Measurements from ENCODE around the gene SMARCD3. TPM values are rescaled to one million over a fixed set of nuclear protein-coding genes. Genes with fewer than 3 reads are reported as not detected.

Gene SMARCD3
- total RNA-seq, 2 donors from 2014 or later = 45.8 to 68.4 TPM

- no peak for DNase-seq (ENCODE audit: low spot score)
- intact Hi-C loops (cut with DNase I) = no loop called here
Measured at GRCh38 chr7:151251328-151251688, 2.8 kb upstream of the SMARCD3 start.

DNA sequence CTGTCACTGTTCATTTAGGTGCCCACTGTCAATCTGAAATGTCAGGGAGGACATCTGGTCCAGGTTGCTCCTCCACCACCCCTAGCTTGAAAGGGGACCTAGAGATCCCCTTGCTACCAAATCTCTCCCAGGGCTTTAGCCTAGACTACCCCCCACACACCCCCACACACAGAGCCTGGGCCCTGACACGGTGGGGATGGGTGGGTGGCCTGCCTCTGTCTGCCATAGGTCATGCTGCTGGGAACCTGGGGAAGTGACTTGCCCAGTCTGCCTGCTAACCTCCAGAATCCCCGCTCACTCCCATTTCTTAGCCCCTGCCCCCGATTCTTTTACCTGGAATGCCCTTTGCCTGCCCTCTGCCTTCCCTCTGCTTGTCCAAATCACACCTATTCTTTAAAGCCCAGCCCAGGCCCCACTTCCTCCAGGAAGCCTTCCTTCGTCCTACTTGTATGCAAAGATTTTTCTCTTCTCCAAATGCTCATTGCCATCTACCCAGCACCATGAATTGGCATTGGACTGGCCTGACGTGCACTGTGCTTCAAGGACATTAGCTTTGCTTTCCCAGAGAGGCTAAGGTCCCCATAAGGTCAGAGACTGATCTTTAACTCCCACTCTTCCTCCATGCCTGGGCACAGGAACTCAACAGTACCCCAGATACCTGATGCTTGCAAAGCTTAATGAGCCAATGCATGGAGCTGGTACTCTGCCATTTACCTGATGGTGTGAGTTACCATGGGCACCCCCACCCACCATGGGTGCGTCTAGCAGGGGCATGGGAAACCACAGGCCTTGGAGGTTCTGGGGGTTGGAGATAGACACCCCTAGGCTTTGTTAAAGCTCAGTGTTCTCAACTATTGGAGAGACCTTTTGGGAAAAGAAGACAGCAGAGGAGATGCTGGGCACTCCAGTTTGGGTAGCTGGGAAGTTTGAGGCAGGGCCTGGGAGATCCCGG is 2.0 kb upstream of the SMARCD3 start:
- DNase-seq (ENCODE audit: low spot score) = no peak
- intact Hi-C loops (cut with DNase I) = no loop called here

GRCh38 chr7:151249732-151250072 is 1.2 kb upstream of the SMARCD3 start:
- intact Hi-C loops (cut with DNase I) = loop anchor here in 1 of 2 donors (10.0 kb wide), 1 partner anchor 55 kb away; no protein-coding TSS in a partner anchor
- no peak for DNase-seq (ENCODE audit: low spot score)

DNA sequence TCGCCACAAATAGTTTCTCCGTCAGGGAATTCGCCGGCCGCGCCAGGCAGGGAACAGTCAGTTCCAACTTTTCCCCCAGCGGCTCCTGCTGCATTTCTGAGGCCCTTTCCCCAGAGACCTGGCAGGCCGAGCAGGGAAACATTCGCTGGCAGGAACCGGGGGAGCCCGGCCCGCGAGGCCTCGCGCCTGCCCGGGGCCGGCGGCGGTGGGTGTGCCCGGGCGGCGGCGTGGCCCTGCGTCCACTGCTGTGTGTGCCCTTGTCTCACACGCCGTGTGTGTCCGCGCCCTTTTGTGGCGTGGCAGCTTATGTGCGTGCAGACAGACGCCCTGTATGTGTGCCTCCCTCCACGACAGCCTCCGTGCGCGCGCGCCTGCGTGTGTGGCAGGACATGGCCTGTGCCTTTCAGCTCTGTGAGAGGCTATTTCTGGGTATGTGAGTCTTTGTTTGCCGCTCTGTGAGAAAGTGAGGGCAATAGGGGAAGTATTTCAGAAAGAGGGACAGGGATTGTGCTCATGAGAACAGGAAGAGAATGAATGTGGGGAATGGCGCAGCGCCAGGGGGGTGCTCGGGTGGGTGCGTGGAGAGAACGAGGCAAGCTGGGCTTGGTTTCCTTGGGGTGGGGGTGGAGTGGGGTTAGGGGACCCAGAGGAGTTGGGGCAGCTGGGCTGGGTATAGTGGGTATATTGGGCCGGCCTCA is 689 bp upstream of the SMARCD3 start:
- intact Hi-C loops (cut with DNase I) = loop anchor here in 1 of 2 donors (10.0 kb wide), 1 partner anchor 56 kb away; no protein-coding TSS in a partner anchor
- peak; percentile 90 for DNase-seq (ENCODE audit: low spot score)

GRCh38 chr7:151247611-151248345 is 716 bp downstream of the SMARCD3 start:
- intact Hi-C loops (cut with DNase I) = loop anchor here in 1 of 2 donors (10.0 kb wide), 1 partner anchor 57 kb away; no protein-coding TSS in a partner anchor
- peak; percentile 80 for DNase-seq (ENCODE audit: low spot score)

- DNase-seq (ENCODE audit: low spot score) = peak; percentile 70
- intact Hi-C loops (cut with DNase I) = loop anchor here in 1 of 2 donors (10.0 kb wide), 1 partner anchor 58 kb away; no protein-coding TSS in a partner anchor
Measured at GRCh38 chr7:151246851-151247580, 1.5 kb downstream of the SMARCD3 start.

DNA sequence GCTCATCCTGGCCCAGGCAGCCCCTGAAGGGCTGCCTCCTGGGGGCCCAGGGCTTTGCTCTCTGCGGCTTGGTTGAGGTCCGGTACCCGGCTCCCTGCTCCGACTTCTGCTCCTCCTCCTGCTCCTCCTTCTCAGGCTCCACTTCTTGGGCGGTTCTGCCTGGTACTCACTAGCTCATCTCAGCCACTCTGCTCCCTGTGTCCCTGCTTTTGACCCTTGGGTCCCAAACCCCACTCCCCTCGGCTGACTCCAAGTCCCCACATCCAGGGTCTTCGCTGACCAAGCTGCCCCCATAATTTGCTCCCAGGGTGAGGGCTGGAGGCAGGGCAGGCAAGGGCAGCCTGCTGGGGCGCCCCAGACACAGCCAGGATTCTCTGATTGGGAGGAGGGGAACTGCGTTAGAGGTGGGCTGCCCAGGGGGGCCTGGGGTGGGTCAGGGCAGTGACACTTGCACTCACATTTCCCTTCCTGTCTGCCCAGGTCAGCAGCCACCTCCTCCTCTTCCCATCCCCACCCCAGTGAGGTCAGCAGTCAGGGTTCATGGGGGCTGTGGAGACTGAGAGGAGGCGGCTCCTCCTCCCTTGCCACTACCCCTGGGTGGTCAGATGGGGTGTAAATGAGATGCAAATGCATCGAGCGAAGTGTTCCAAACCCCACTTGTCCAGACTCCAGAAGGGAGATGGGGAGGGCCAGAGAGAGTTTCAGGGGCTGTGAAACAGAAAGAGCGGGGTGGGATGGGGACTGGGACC is 2.2 kb downstream of the SMARCD3 start:
- intact Hi-C loops (cut with DNase I) = loop anchor here in 1 of 2 donors (10.0 kb wide), 1 partner anchor 59 kb away; no protein-coding TSS in a partner anchor
- DNase-seq (ENCODE audit: low spot score) = peak; percentile 77

- intact Hi-C loops (cut with DNase I) = loop anchor here in 1 of 2 donors (10.0 kb wide), 1 partner anchor 59 kb away; no protein-coding TSS in a partner anchor
- DNase-seq (ENCODE audit: low spot score) = peak; percentile 85
Measured at GRCh38 chr7:151245360-151246101, 3.0 kb downstream of the SMARCD3 start.

DNA sequence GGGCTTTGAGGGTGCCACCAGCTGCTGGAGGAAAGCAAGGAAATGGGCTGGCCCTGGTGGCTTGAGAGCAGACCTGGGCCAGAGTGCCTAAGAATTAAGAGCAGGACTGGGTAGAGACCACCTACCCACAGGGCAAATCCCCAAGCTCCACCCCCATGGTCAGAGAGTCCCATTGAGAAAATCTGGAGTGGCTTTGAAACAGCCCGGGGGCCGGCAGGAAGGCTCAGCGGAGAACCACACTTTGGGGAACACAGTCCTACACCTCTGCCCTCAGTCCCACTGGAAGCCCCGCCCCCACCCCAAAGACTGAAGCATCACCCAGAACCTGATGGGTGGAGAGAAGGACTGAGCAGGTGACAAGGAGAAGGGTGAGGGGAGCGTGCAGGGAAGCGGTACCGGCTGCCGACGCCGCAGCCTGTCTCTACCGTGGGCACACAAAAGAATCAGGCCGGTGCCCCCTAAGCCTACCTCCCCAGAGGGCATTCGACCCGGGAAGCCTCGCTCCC is 3.6 kb downstream of the SMARCD3 start:
- DNase-seq (ENCODE audit: low spot score) = peak; percentile 73
- intact Hi-C loops (cut with DNase I) = loop anchor here (5.0 to 10.0 kb wide), 2 partner anchors 57 to 60 kb away; no protein-coding TSS in a partner anchor

DNA sequence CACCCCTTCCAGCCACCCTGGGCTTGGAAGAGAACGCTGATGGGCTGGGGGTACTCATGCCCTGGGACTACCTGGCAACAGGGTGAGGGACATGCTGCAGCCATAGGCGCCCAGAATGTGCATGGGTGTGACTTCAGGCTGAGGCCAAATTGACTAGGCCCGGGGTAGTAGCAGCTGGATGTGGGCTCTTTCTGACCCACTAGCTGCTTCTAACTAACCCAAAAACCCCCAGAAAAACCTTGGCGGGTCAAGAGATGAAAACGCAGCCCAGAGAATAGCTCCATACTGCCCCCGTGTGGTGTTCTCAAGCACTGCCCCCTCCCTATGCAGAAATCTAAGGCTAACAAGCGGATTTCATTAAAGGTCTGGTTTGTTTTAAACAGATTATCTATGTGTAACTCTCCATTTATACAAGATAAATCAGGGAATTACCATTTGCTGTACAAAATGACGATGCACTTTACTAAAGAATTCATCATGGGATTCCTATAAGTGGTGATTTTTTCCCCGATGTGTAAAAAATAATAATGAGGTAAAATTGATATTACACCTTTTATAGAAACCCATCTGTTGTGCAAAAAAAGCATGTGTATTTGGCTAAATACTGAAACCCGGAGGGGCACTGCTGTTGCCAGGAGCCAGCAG is 4.2 kb downstream of the SMARCD3 start:
- DNase-seq (ENCODE audit: low spot score) = peak; percentile 77
- intact Hi-C loops (cut with DNase I) = loop anchor here (5.0 to 10.0 kb wide), 2 partner anchors 58 to 60 kb away; no protein-coding TSS in a partner anchor

GRCh38 chr7:151243408-151244195 is 4.9 kb downstream of the SMARCD3 start:
- peak; percentile 72 for DNase-seq (ENCODE audit: low spot score)
- intact Hi-C loops (cut with DNase I) = loop anchor here (5.0 to 10.0 kb wide), 2 partner anchors 59 to 61 kb away; no protein-coding TSS in a partner anchor

GRCh38 chr7:151243045-151243349 is 5.5 kb downstream of the SMARCD3 start:
- intact Hi-C loops (cut with DNase I) = loop anchor here (5.0 to 10.0 kb wide), 2 partner anchors 59 to 62 kb away; no protein-coding TSS in a partner anchor
- peak; percentile 52 for DNase-seq (ENCODE audit: low spot score)

DNA sequence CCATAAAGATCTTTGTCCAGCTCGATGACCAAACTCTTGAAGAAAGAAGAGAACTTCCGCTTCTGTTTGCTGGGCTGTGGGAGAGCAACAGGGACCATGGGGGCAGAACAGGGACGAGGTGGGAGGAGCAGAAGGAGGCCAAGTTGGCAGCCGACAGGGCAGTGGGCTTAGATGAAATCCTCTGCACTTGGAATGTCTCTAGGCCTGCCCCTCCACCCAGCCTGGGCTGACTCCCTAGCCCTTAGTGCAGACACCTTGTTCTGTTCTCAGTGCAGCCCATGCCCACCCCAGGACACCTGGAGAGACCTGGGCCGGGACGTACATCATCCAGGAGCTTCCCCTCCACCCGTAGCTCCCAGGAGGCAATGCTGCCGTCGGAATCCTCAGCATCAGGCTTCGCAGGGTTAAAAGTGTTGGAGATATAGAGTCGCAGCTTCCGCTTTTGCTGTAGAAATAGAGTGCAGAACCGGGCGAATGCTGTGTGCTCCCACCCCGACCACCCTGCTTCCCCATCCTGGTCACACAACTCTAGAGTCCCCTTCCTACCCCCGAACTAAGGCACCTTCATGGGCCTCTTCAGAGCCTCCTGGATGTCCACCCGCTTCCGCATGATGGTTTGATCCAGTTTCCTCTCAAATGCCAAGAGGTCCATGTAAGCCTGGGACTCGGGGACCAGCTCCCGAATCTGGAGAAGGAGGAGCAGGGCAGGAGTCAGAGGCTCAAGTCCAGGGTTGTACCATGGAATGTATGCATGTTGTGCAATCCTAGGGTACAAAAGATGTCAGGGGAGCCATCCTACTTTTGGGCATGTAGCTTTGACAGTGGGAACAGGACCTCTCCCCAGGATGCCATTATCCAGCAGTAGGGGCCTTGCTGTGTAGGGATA is 6.1 kb downstream of the SMARCD3 start:
- DNase-seq (ENCODE audit: low spot score) = peak; percentile 58
- intact Hi-C loops (cut with DNase I) = loop anchor here (5.0 to 10.0 kb wide), 2 partner anchors 60 to 62 kb away; no protein-coding TSS in a partner anchor

DNA sequence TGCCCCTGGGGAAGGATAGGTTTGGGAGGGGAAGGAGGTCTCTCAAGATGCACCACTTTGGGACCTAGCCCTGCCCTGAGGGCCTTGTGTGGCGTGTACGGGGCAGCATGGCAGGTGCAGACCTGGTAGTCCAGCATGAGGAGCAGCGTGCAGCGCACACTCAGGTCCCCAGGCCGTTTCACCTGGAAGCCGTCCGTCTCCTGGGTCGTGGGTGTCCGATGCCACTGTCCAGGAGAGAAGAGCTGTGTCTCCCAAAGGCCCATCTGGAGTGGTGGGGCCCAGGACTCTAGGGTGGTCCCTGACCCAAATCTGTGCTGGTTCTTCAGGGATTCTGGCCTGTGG is 6.8 kb downstream of the SMARCD3 start:
- DNase-seq (ENCODE audit: low spot score) = peak; percentile 65
- intact Hi-C loops (cut with DNase I) = loop anchor here (5.0 to 10.0 kb wide), 2 partner anchors 61 to 63 kb away; no protein-coding TSS in a partner anchor
